Left ventricle myocardium inferior (tissue), 1 donor: ENCODE data around the gene CXCR3. TPM values are rescaled to one million over a fixed set of nuclear protein-coding genes. Genes with fewer than 3 reads are reported as not detected.

Source experiments
- DNase-seq: peaks from one replicate; pipeline ENCODE4 v3.0.0-alpha.2; 2020
- H3K27ac ChIP-seq: fragments of 200-600 bp; replicated peaks from 2 replicates; pipeline ENCODE4 v1.8.0; 2021
- H3K27me3 ChIP-seq: fragments of 200-600 bp; 2 replicates; pipeline ENCODE4 v1.8.0; 2021; ENCODE audit warnings: low read depth
- H3K36me3 ChIP-seq: fragments of 200-600 bp; 2 replicates; pipeline ENCODE4 v1.8.0; 2021
- H3K4me1 ChIP-seq: fragments of 200-600 bp; 2 replicates; pipeline ENCODE4 v1.8.0; 2021
- H3K4me3 ChIP-seq: fragments of 200-600 bp; 2 replicates; pipeline ENCODE4 v1.8.0; 2021; ENCODE audit warnings: mild to moderate bottlenecking, moderate library complexity
- H3K9me3 ChIP-seq: fragments of 200-600 bp; replicated peaks from 2 replicates; pipeline ENCODE4 v1.8.0; 2021
- intact Hi-C: fragments of 100-400 bp; cut with micrococcal nuclease; formaldehyde crosslinking; loops from one replicate; pipeline ENCODE4 v1.11.0; 2022
- total RNA-seq: library from RNA; stranded (reverse); fragmentation: NEBNext Ultra II Directional; extraction: Animal tissue kit (Norgen Biotek cat#: 25700); gene quantifications from one replicate; pipeline ENCODE4 v1.2.1, GENCODE V29; 2021
- TF ChIP-seq, protein P1 (sequence below): fragments of 200-600 bp; IDR thresholded peaks from 2 replicates; pipeline ENCODE4 v1.8.0; 2021; ENCODE audit warnings: antibody characterized with exemption, mild to moderate bottlenecking, borderline replicate concordance
- donor health status: DM: no; HTN: yes; CAD: no; lungs with severe emphysema.

Gene CXCR3
- total RNA-seq, 1 donor from 2014 or later: not detected

DNA sequence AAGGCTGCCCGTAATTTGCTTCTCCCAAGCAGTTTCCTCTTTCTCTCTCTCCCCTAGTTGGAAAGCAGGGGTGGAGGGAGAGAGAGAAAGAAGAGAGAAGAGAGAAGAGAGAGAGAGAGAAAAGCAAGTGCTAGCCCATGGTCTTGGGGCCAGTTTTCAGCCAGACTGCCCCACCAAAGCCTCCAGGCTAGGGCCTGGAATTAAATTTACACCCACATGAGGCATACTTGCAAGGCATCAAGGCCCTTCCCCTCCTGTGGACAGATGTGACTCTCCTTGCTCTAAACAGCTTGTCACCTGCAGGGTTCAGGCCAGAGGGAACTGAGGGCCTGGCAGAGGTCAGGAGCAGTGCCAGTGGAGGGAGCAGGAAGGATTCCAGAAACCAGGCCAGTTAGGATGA lies 1.7 kb upstream of the CXCR3 start:
- TF ChIP-seq, protein P1, sequence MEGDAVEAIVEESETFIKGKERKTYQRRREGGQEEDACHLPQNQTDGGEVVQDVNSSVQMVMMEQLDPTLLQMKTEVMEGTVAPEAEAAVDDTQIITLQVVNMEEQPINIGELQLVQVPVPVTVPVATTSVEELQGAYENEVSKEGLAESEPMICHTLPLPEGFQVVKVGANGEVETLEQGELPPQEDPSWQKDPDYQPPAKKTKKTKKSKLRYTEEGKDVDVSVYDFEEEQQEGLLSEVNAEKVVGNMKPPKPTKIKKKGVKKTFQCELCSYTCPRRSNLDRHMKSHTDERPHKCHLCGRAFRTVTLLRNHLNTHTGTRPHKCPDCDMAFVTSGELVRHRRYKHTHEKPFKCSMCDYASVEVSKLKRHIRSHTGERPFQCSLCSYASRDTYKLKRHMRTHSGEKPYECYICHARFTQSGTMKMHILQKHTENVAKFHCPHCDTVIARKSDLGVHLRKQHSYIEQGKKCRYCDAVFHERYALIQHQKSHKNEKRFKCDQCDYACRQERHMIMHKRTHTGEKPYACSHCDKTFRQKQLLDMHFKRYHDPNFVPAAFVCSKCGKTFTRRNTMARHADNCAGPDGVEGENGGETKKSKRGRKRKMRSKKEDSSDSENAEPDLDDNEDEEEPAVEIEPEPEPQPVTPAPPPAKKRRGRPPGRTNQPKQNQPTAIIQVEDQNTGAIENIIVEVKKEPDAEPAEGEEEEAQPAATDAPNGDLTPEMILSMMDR: no peak
- peaks cover 18% of the 10 kb centered on the region for H3K4me1 ChIP-seq
- intact Hi-C loops: no loop called here
- H3K27me3 ChIP-seq: no peaks in the 10 kb centered on the region
- DNase-seq: no peak
- no peak overlapping the region for H3K4me3 ChIP-seq
- no peak overlapping the region for H3K27ac ChIP-seq
- no peaks in the 10 kb centered on the region for H3K9me3 ChIP-seq
- no peaks in the 10 kb centered on the region for H3K36me3 ChIP-seq

DNA sequence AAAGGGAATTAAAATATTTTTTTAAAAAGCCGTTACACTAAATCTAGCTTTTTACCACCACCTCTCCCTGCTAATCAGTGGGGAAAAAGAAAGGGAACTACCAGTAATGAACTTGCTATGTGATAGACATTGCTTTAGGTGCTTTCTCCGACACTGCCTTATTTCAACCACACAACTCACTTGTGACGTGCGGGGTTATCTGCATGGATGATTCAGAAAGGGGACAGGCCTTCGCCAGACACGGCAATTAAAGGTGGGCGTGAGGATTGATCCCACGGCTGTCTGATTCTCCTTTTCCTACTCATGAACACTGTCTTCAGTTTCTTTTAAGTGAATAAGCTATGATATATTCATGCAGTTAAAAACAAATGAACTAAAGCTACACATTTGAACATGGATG lies 882 bp upstream of the CXCR3 start:
- TF ChIP-seq, protein P1: no peak
- H3K4me1 ChIP-seq: peaks cover 18% of the 10 kb centered on the region
- no peak overlapping the region for H3K27ac ChIP-seq
- no peaks in the 10 kb centered on the region for H3K9me3 ChIP-seq
- DNase-seq: no peak
- intact Hi-C loops: no loop called here
- H3K36me3 ChIP-seq: no peaks in the 10 kb centered on the region
- no peak overlapping the region for H3K4me3 ChIP-seq
- no peaks in the 10 kb centered on the region for H3K27me3 ChIP-seq

DNA sequence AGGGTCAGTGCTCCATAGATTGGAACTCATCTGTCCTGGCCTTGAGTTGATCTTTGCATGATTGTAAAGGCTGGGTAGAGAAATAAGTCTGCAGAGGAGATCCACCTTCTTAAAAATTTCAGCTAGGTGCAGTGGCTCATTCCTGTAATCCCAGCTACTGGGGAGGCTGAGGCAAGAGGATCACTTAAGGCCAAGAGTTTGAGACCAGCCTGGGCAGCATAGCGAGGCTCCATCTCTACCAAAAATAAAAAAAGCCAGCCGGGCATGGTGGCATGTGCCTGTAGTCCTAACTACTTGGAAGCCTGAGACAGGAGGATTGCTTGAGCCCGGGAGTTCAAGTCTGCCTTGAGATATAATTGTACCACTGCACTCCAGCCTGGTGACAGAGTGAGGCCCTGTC lies 476 bp upstream of the CXCR3 start:
- H3K27ac ChIP-seq: no peak overlapping the region

DNA sequence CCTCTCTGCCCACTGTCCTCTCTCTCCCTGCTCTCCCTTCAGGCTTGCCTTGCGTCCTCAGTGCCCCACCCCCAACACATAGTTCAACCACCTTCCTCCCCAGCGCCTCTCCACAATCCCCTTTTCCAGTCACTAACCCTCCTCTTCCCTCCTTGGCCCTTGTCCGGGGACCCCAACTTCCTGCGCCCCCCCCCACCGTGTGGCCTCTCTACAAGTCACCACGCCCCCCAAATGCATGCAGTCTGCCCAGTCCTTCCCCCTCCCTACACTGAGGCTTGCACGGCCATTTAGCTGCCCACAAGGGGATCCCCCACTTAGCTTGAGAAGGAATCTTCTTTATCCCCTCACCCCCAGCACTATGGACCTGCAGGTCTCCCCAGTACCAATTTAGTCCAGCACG lies 569 bp downstream of the CXCR3 start:
- Histone ChIP-seq H3K9me3 (no peaks in the 10 kb centered on the region), H3K36me3 (peaks cover 8% of the 10 kb centered on the region), H3K27me3 (no peaks in the 10 kb centered on the region), H3K4me1 (peaks cover 9% of the 10 kb centered on the region), H3K27ac (no peak overlapping the region), H3K4me3 (no peak overlapping the region)
- intact Hi-C loops: no loop called here
- TF ChIP-seq, protein P1: no peak
- no peak for DNase-seq

More for the DNA sequence above, 476 bp upstream of the CXCR3 start:
- Histone ChIP-seq H3K4me3 (no peak overlapping the region), H3K36me3 (no peaks in the 10 kb centered on the region), H3K4me1 (peaks cover 18% of the 10 kb centered on the region), H3K27me3 (no peaks in the 10 kb centered on the region), H3K9me3 (no peaks in the 10 kb centered on the region)
- TF ChIP-seq, protein P1: no peak
- intact Hi-C loops: no loop called here
- no peak for DNase-seq

DNA sequence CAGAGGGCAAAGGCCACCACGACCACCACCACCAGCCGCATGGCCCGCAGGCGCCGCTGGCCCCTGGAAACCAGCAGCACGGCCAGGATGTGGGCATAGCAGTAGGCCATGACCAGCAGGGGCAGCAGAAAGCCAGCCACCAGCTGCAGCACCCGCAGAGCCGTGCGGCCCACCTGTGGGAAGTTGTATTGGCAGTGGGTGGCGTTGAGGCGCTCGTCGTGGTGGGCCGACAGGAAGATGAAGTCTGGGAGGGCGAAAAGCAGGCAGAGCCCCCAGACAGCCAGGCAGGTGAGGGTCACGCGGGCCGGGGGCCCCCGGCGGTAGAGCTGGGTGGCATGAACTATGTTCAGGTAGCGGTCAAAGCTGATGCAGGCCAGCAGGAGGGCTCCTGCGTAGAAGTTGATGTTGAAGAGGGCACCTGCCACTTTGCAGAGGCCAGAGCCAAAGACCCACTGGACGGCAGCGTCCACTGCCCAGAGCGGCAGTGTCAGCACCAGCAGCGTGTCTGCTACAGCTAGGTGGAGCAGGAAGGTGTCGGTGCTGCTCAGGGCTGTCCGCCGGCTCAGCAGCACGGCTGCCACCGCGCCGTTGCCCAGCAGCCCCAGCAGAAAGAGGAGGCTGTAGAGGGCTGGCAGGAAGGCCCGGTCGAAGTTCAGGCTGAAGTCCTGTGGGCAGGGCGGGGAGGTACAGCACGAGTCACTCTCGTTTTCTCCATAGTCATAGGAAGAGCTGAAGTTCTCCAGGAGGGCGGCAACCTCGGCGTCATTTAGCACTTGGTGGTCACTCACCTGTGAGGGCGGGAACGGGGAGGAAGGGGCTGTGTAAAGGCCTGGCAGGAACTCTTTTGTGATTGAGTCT lies 1.4 kb downstream of the CXCR3 start:
- DNase-seq: no peak
- Histone ChIP-seq H3K9me3 (no peaks in the 10 kb centered on the region), H3K27ac (no peak overlapping the region), H3K4me1 (peaks cover under 1% of the 10 kb centered on the region), H3K4me3 (no peak overlapping the region), H3K36me3 (peaks cover 15% of the 10 kb centered on the region), H3K27me3 (no peaks in the 10 kb centered on the region)
- TF ChIP-seq, protein P1: no peak
- intact Hi-C loops: no loop called here
